ENCODE measurements around the gene SNRNP25. TPM values are rescaled to one million over a fixed set of nuclear protein-coding genes. Genes with fewer than 3 reads are reported as not detected.
"Not testable (repeated sequence)": the region's sequence is repeated elsewhere in the genome, so short reads cannot be mapped to it uniquely, and the experiment has no call there.

Gene SNRNP25
- total and polyA plus RNA-seq, 2 donors (not counting 3 experiments of a cell fraction or from before 2014, with no cell fraction given): 41.8 to 49.6 TPM

GRCh38 chr16:37511-37910, 16.1 kb upstream of the SNRNP25 start:
- H3K4me3 ChIP-seq (replicated peaks in 1 of 3; ENCODE audit: insufficient read depth in 1 of 3, low read depth in 1 of 3, low read length in 3 of 3): no peak overlapping the region
- CTCF ChIA-PET: interaction anchor here (1.1 kb wide), 1 partner anchor 70 kb away, joined by 3 read pairs; no protein-coding TSS in a partner anchor
- H3K27me3 ChIP-seq (ENCODE audit: control insufficient read depth in 2 of 2, insufficient read depth in 2 of 2, low read length in 2 of 2): no peaks in the 10 kb centered on the region
- FAIRE-seq (no peak), DNase-seq (ENCODE audit: low read depth, low spot score) (no peak)
- POLR2A ChIA-PET: no interaction called here
- H3K79me2 ChIP-seq (ENCODE audit: control insufficient read depth, insufficient read depth, low read length): no peaks in the 10 kb centered on the region
- H3K36me3 ChIP-seq (ENCODE audit: control insufficient read depth in 2 of 2, extremely low read depth in 1 of 2, insufficient read depth in 2 of 2, low read length in 2 of 2): no peaks in the 10 kb centered on the region
- no peak overlapping the region for H2AFZ ChIP-seq (ENCODE audit: low read depth, low read length)
- no peak overlapping the region for H3K4me2 ChIP-seq (ENCODE audit: insufficient read depth, low read length)
- intact Hi-C loops (cut with micrococcal nuclease) (no loop called here), dilution Hi-C loops (cut with MboI; ENCODE audit: extremely low pct_ligation_motif_present, low sequenced_read_pairs) (no loop called here)
- TF ChIP-seq CTCF (IDR thresholded peaks at IDR 0.05; ENCODE audit: extremely low read depth in 1 of 2, insufficient read depth in 1 of 2, low read depth in 1 of 2, low read length in 2 of 2) (no peak), POLR2A (IDR thresholded peaks at IDR 0.05; ENCODE audit: low read depth, low read length) (no peak), POLR2AphosphoS5 (IDR thresholded peaks at IDR 0.05; ENCODE audit: insufficient read depth, low read depth, low read length) (no peak), MAX (IDR thresholded peaks at IDR 0.05; ENCODE audit: insufficient read depth, insufficient read length) (no peak), JUN (IDR thresholded peaks at IDR 0.05; ENCODE audit: borderline replicate concordance, insufficient read depth, insufficient read length, low read depth) (no peak), MYC (IDR thresholded peaks at IDR 0.05; ENCODE audit: low read depth, low read length) (no peak), EZH2 (IDR thresholded peaks at IDR 0.05; ENCODE audit: borderline replicate concordance, low read depth, low read length, severe bottlenecking) (no peak), FOS (IDR thresholded peaks at IDR 0.05; ENCODE audit: borderline replicate concordance, insufficient read depth, low read length) (no peak), GATA2 (IDR thresholded peaks at IDR 0.05; ENCODE audit: insufficient read depth, insufficient read length, low read depth, low read length) (no peak)
- no peak overlapping the region for H3K9ac ChIP-seq (replicated peaks; ENCODE audit: extremely low read depth, insufficient read depth, low read length)
- no peak overlapping the region for H3K27ac ChIP-seq (ENCODE audit: insufficient read depth, low read depth, low read length)
- no TSS peak for BruUV-seq (replicated peaks)
- H3K9me3 ChIP-seq (replicated peaks; ENCODE audit: control insufficient read depth, insufficient read depth, low read length): no peaks in the 10 kb centered on the region
- H3K4me1 ChIP-seq (ENCODE audit: control insufficient read depth, extremely low read depth, insufficient read depth, low read length): no peaks in the 10 kb centered on the region
- no peaks in the 10 kb centered on the region for H4K20me1 ChIP-seq (replicated peaks; ENCODE audit: control insufficient read depth, extremely low read depth, insufficient read depth, low read length)
- no peaks in the 10 kb centered on the region for H3K9me1 ChIP-seq (replicated peaks; ENCODE audit: control insufficient read depth, extremely low read depth, insufficient read depth, low read length)

DNA sequence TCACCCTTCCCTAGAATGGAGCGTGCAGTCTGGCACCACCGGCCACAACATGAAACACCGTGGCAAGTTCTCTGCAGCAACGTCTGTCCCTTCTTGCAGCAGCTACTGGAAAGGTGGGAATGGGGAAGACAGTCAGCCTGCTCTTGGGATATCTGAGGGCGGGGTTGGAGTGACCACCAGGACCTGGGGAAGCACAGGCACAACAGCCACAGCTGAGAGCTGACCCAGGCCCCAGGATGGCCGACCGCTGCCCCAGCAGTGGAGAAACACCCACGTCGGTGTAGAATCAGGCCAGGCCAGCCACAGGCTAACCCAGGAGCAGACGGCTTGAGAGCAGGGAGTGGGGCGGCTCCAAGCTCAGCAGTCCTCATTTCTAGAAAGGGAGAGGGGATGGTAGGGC, 15.4 kb upstream of the SNRNP25 start:
- H3K27me3 ChIP-seq (ENCODE audit: control insufficient read depth in 2 of 2, insufficient read depth in 2 of 2, low read length in 2 of 2); H2AFZ ChIP-seq (ENCODE audit: low read depth, low read length); H3K9ac ChIP-seq (replicated peaks; ENCODE audit: extremely low read depth, insufficient read depth, low read length); FAIRE-seq; H3K79me2 ChIP-seq (ENCODE audit: control insufficient read depth, insufficient read depth, low read length); H3K4me1 ChIP-seq (ENCODE audit: control insufficient read depth, extremely low read depth, insufficient read depth, low read length); H3K9me1 ChIP-seq (replicated peaks; ENCODE audit: control insufficient read depth, extremely low read depth, insufficient read depth, low read length); H4K20me1 ChIP-seq (replicated peaks; ENCODE audit: control insufficient read depth, extremely low read depth, insufficient read depth, low read length); H3K4me2 ChIP-seq (ENCODE audit: insufficient read depth, low read length); DNase-seq (ENCODE audit: low read depth, low spot score); H3K9me3 ChIP-seq (replicated peaks; ENCODE audit: control insufficient read depth, insufficient read depth, low read length); POLR2A ChIA-PET; H3K4me3 ChIP-seq (replicated peaks in 1 of 3; ENCODE audit: insufficient read depth in 1 of 3, low read depth in 1 of 3, low read length in 3 of 3); intact Hi-C loops (cut with micrococcal nuclease); BruUV-seq (replicated peaks); CTCF ChIA-PET; dilution Hi-C loops (cut with MboI; ENCODE audit: extremely low pct_ligation_motif_present, low sequenced_read_pairs); H3K27ac ChIP-seq (ENCODE audit: insufficient read depth, low read depth, low read length); H3K36me3 ChIP-seq (ENCODE audit: control insufficient read depth in 2 of 2, extremely low read depth in 1 of 2, insufficient read depth in 2 of 2, low read length in 2 of 2): not testable (repeated sequence)
